Stimulated activated CD8-positive, alpha-beta memory T cell treated with anti-CD3 and anti-CD28 coated beads, Interleukin-2, amount 100 ng/mL, for 1 hour (primary cell): ENCODE measurements around the gene PTEN.

Source experiments
- DNase-seq, 2 donors: peaks; one replicate each; pipeline ENCODE4 v3.0.0-alpha.2; 2020; ENCODE audit warnings: low read depth in 2 of 2

PTEN gene

GRCh38 chr10:87974769-87975168, 111.3 kb downstream of the PTEN start:
- no peak for DNase-seq

DNA sequence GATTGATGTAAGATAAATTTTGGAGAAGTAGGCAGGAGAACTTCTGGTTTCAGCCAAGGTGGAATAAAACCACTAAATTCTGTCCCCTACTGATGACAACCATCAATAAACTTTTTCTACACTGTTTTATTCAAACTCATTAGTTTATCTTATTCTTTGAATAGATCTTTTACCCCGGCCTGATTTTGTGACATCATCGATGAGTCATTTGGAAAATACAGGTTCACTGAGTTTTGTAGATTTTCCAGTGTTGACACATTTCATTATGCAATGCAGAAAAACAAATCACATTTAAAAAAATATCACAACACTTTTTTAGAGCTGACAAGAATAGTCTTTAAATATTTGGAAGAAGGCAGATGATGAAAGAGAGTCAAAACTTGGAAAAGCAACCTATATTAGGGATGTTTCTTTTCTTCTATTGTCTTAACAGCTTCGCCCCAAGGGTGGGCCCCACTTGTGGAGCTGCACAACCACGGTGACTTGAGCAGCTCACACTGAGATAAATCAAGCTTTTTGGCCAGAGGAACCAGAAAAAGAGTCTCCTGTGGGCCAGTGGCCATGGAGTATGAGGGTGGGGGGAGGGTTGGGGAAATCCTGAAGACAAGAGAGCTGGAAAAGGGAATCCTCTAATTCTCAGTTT, 112.8 kb downstream of the PTEN start:
- no peak for DNase-seq

- no peak for DNase-seq
These were observed 114.7 kb downstream of the PTEN start for GRCh38 chr10:87978166-87978565.

GRCh38 chr10:87979847-87980246, 116.4 kb downstream of the PTEN start:
- DNase-seq: no peak

GRCh38 chr10:87983716-87984115, 120.3 kb downstream of the PTEN start:
- no peak for DNase-seq

DNA sequence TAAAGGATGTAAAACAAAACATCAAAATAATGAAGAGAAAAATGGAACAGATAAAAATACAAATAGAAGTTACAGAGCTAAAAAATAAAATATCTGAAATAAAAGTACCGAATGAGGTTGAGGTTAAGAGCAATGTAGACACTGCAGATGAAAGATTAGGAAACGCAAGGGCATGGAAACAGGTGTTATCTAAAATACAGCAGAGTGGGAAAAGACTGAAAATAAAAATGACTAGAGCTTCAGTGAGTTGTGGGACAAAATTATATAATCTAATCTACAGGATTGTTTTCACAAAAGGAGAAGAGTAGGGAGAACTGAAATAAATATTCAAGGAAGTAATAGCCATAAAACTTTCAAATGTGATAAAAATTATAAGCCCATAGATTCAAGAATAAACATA, 123.8 kb downstream of the PTEN start:
- DNase-seq: no peak

DNA sequence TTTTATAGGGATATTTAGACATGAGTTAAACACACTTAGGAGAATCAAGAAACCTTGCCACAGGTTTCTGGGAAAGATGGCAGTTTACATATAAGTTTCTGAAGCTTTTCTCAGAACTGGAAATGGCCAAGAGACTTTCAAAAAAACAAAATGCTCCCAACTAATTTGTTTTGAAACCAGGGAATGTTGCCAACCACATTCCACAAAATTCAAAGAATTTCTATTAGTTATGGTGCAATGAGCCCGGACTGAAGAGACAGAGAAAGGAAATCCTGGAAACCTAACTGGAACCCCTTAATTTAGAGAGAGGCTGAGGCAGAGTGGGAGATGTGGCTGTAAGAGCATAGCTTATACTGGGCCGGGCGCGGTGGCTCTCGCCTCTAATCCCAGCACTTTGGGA, 128.5 kb downstream of the PTEN start:
- no peak for DNase-seq

- no peak for DNase-seq
These were observed 141.0 kb downstream of the PTEN start for GRCh38 chr10:88004451-88004850.

DNA sequence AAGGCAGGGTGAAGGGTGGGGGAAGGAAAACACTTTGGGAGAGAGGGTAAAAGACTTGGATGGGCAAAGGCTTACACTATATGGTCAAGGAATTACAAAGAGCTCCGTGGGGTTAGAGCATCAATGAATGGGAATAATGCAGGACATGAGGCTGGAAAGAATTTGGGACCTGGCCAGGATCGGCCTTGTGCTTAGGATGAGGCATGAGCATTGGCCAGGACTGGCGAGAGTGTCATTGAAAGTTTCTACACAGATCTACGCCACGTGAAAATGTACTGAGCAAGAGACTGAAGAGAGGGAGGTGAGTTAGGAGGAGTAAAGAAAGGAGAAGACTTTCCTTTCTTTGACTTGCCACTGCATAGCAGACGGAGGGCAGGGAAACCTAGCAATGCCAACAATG, 142.8 kb downstream of the PTEN start:
- DNase-seq: no peak

- DNase-seq: no peak
These were observed 145.5 kb downstream of the PTEN start for GRCh38 chr10:88008866-88009470.

GRCh38 chr10:88012641-88013040, 149.2 kb downstream of the PTEN start:
- DNase-seq: no peak

DNA sequence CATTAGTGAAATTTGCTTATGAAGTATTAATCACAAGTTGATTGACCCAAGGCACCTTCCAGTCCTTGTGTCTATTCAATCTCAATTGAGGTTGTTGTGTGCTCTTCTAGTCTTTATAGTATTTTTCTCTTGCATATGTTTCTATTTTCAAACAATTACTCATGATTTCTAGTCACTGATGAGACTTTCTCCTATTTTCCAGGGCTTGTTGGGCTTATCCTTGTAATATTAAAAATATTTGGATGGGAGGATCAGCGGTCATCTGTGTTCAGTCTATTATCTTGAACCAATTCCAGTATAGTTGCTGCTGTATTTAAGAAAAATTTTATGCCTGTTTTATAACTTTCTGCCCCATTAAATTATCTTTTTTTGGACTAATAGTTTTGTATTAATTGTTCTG, 154.4 kb downstream of the PTEN start:
- DNase-seq: no peak

DNA sequence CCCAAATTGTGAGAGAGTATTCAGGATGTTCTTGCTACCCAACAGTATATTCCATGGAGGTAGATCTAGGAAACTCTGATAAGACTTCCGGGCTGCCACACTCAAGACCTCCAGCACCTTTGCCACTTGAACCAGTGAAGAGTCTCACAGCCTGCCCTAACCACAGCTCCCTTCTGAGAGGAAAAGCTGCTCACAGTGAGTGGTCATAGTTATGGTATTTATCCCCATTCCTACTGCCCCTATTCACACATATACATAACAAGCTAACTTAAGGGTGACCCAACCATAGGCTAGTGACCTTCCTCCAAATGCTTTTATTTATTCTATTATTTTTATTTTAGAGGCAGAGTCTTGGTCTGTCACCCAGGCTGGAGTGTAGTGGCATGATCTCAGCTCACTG, 156.3 kb downstream of the PTEN start:
- no peak for DNase-seq
